ENCODE data around the gene PIM1.

PIM1 gene

DNA sequence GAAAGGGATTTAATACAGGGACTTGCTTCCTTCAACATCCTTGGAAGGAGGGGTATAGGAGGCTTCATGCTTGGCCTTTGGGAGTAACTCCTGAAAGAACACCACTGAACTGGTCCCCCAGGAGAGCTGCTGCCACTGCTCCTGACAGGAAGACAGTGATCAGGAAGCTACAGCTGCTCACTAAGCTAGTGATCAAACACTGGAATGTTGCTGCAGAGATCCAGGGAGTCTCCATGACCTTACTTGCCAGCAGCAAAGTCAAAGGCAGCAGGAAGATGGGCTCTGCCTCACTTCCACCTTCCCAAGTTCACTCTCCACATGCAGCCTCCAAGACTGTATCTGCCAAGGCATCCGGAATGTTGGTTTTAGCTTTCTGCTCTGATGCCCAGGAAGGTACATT is 31.8 kb downstream of the PIM1 start:
- no CpG with 5 or more reads among the region's 1 CpG for WGBS, 2 donors (ENCODE audit: extremely low coverage in 2 of 2, insufficient read length in 2 of 2, insufficient replicate concordance in 1 of 2)
- peaks cover 0 to 6% (median 2%) of the 10 kb centered on the region in 3 experiments for H3K27me3 ChIP-seq (ENCODE audit: control insufficient read depth in 3 of 3, insufficient read depth in 3 of 3, low read depth in 1 of 3, low read length in 3 of 3)
- no peak for DNase-seq (ENCODE audit: low spot score)
- H3K23ac ChIP-seq (ENCODE audit: low read depth, low read length, poor library complexity) = no peak overlapping the region
- no peak overlapping the region for H2BK120ac ChIP-seq (ENCODE audit: low read depth, low read length)
- H2AFZ ChIP-seq (ENCODE audit: low read length) = no peak overlapping the region
- peak overlapping the region; percentile 1 for H3K18ac ChIP-seq (ENCODE audit: low read length)
- H2BK12ac ChIP-seq (ENCODE audit: low read length) = no peak overlapping the region
- H3K4me3 ChIP-seq (ENCODE audit: low read length in 2 of 2) = no peak overlapping the region
- H3K14ac ChIP-seq (ENCODE audit: low read length) = no peak overlapping the region
- H2BK5ac ChIP-seq (ENCODE audit: low read length) = no peak overlapping the region
- no peaks in the 10 kb centered on the region for H3K36me3 ChIP-seq (replicated peaks in 1 of 2; ENCODE audit: control insufficient read depth in 2 of 2, insufficient read depth in 2 of 2, low read length in 2 of 2)
- H2BK15ac ChIP-seq (ENCODE audit: low read length) = no peak overlapping the region
- H4K91ac ChIP-seq (ENCODE audit: low read depth, low read length, poor library complexity) = no peak overlapping the region
- peaks cover 2 to 3% of the 10 kb centered on the region in 2 donors for H3K4me1 ChIP-seq (ENCODE audit: control insufficient read depth in 2 of 2, insufficient read depth in 1 of 2, low read depth in 1 of 2, low read length in 2 of 2)
- no peak overlapping the region for H2AK5ac ChIP-seq (ENCODE audit: low read depth, low read length)
- H3K27ac ChIP-seq (replicated peaks; ENCODE audit: low read length) = no peak overlapping the region
- H3K4ac ChIP-seq (ENCODE audit: low read length) = no peak overlapping the region
- no peaks in the 10 kb centered on the region for H3K9me3 ChIP-seq (replicated peaks in 1 of 2; ENCODE audit: control insufficient read depth in 2 of 2, insufficient read depth in 1 of 2, low read depth in 1 of 2, low read length in 2 of 2)
- no peak overlapping the region for H3K4me2 ChIP-seq (ENCODE audit: insufficient read depth, low read length, poor library complexity, severe bottlenecking)
- H3K9ac ChIP-seq (ENCODE audit: low read depth, low read length, poor library complexity) = no peak overlapping the region
- no peak overlapping the region for H4K8ac ChIP-seq (ENCODE audit: low read depth, low read length)
- H3K79me1 ChIP-seq (ENCODE audit: low read depth, low read length) = no peaks in the 10 kb centered on the region

- H2AK5ac ChIP-seq (ENCODE audit: low read depth, low read length) = no peak overlapping the region
- no peak overlapping the region for H4K91ac ChIP-seq (ENCODE audit: low read depth, low read length, poor library complexity)
- H3K23ac ChIP-seq (ENCODE audit: low read depth, low read length, poor library complexity) = no peak overlapping the region
- no peak overlapping the region for H2BK5ac ChIP-seq (ENCODE audit: low read length)
- H3K79me1 ChIP-seq (ENCODE audit: low read depth, low read length) = no peaks in the 10 kb centered on the region
- H3K4me1 ChIP-seq (ENCODE audit: control insufficient read depth in 2 of 2, insufficient read depth in 1 of 2, low read depth in 1 of 2, low read length in 2 of 2) = peaks cover 2 to 3% of the 10 kb centered on the region in 2 donors
- no peak overlapping the region for H3K27ac ChIP-seq (replicated peaks; ENCODE audit: low read length)
- no peak overlapping the region for H2BK15ac ChIP-seq (ENCODE audit: low read length)
- no peak overlapping the region for H2BK120ac ChIP-seq (ENCODE audit: low read depth, low read length)
- no peak overlapping the region for H3K4me2 ChIP-seq (ENCODE audit: insufficient read depth, low read length, poor library complexity, severe bottlenecking)
- no peak overlapping the region for H3K9ac ChIP-seq (ENCODE audit: low read depth, low read length, poor library complexity)
- no peak overlapping the region for H4K8ac ChIP-seq (ENCODE audit: low read depth, low read length)
- no peak overlapping the region for H3K18ac ChIP-seq (ENCODE audit: low read length)
- no peaks in the 10 kb centered on the region for H3K9me3 ChIP-seq (replicated peaks in 1 of 2; ENCODE audit: control insufficient read depth in 2 of 2, insufficient read depth in 1 of 2, low read depth in 1 of 2, low read length in 2 of 2)
- H3K27me3 ChIP-seq (ENCODE audit: control insufficient read depth in 3 of 3, insufficient read depth in 3 of 3, low read depth in 1 of 3, low read length in 3 of 3) = peaks cover 0 to 6% (median 2%) of the 10 kb centered on the region in 3 experiments
- no peak overlapping the region for H3K4me3 ChIP-seq (ENCODE audit: low read length in 2 of 2)
- H3K36me3 ChIP-seq (replicated peaks in 1 of 2; ENCODE audit: control insufficient read depth in 2 of 2, insufficient read depth in 2 of 2, low read length in 2 of 2) = no peaks in the 10 kb centered on the region
- DNase-seq (ENCODE audit: low spot score) = no peak
- no CpG with 5 or more reads among the region's 7 CpGs for WGBS, 2 donors (ENCODE audit: extremely low coverage in 2 of 2, insufficient read length in 2 of 2, insufficient replicate concordance in 1 of 2)
- no peak overlapping the region for H3K14ac ChIP-seq (ENCODE audit: low read length)
- no peak overlapping the region for H3K4ac ChIP-seq (ENCODE audit: low read length)
- no peak overlapping the region for H2BK12ac ChIP-seq (ENCODE audit: low read length)
- H2AFZ ChIP-seq (ENCODE audit: low read length) = no peak overlapping the region
These were observed 33.0 kb downstream of the PIM1 start for GRCh38 chr6:37202788-37203491.

DNA sequence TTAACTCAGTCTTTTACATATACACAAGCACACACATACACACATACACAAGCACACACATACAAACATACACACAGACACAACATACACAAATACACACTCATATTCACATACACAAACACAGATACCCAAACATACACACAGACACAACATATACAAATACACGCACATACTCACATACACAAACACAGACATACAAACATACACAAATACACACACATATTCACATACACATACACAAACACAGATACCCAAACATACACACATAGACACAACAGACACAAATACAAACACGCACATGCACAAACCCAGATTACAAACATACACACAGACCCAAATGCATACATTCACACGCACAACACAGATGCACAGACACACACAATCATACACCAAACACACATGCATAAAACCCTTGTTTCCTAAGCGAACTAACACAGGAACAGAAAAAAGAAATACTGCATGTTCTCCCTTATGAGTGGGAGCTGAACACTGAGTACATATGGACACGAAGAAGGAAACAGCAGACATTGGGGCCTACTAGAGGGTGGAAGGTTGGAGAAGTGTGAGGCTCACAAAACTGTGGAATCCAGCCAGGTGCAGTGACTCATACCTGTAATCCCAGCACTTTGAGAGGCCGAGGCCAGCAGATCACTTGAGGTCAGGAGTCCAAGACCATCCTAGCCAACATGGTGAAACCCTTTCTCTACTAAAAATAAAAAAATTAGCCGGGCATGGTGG is 34.2 kb downstream of the PIM1 start:
- Histone ChIP-seq H3K14ac (ENCODE audit: low read length) (no peak overlapping the region), H3K4ac (ENCODE audit: low read length) (no peak overlapping the region), H3K79me1 (ENCODE audit: low read depth, low read length) (no peaks in the 10 kb centered on the region), H3K36me3 (replicated peaks in 1 of 2; ENCODE audit: control insufficient read depth in 2 of 2, insufficient read depth in 2 of 2, low read length in 2 of 2) (no peaks in the 10 kb centered on the region), H4K8ac (ENCODE audit: low read depth, low read length) (no peak overlapping the region), H2BK15ac (ENCODE audit: low read length) (no peak overlapping the region), H3K9me3 (replicated peaks in 1 of 2; ENCODE audit: control insufficient read depth in 2 of 2, insufficient read depth in 1 of 2, low read depth in 1 of 2, low read length in 2 of 2) (no peaks in the 10 kb centered on the region), H3K18ac (ENCODE audit: low read length) (no peak overlapping the region), H3K27me3 (ENCODE audit: control insufficient read depth in 3 of 3, insufficient read depth in 3 of 3, low read depth in 1 of 3, low read length in 3 of 3) (peaks cover 0 to 6% (median 2%) of the 10 kb centered on the region in 3 experiments), H2AK5ac (ENCODE audit: low read depth, low read length) (no peak overlapping the region), H4K91ac (ENCODE audit: low read depth, low read length, poor library complexity) (no peak overlapping the region), H2BK120ac (ENCODE audit: low read depth, low read length) (no peak overlapping the region), H3K9ac (ENCODE audit: low read depth, low read length, poor library complexity) (no peak overlapping the region), H3K23ac (ENCODE audit: low read depth, low read length, poor library complexity) (no peak overlapping the region), H3K4me2 (ENCODE audit: insufficient read depth, low read length, poor library complexity, severe bottlenecking) (no peak overlapping the region), H2AFZ (ENCODE audit: low read length) (no peak overlapping the region), H3K27ac (replicated peaks; ENCODE audit: low read length) (no peak overlapping the region), H3K4me1 (ENCODE audit: control insufficient read depth in 2 of 2, insufficient read depth in 1 of 2, low read depth in 1 of 2, low read length in 2 of 2) (peaks cover 2 to 3% of the 10 kb centered on the region in 2 donors), H2BK5ac (ENCODE audit: low read length) (no peak overlapping the region), H3K4me3 (ENCODE audit: low read length in 2 of 2) (no peak overlapping the region), H2BK12ac (ENCODE audit: low read length) (no peak overlapping the region)
- WGBS, 2 donors (ENCODE audit: extremely low coverage in 2 of 2, insufficient read length in 2 of 2, insufficient replicate concordance in 1 of 2) = 100% methylated on average over 1 of the region's 7 CpGs
- DNase-seq (ENCODE audit: low spot score) = no peak

Measured in neuronal stem cell (in vitro differentiated cells).